GM12878 (cell line): Measurements from ENCODE around the gene RASGRF1. TPM values are rescaled to one million over a fixed set of nuclear protein-coding genes. Genes with fewer than 3 reads are reported as not detected.

ENCODE experiments used
- BRCA1 ChIP-seq: IDR thresholded peaks from 2 replicates; pipeline ENCODE4 v1.6.1; 2011; ENCODE audit warnings: low read depth, low read length, improper control_type of control experiment
- KLF5 ChIP-seq: fragments of 450-650 bp; IDR thresholded peaks from 2 replicates; pipeline ENCODE4 v1.6.1; 2014; ENCODE audit warnings: mild to moderate bottlenecking; ENCODE audit not compliant: partially characterized antibody
- MEF2A ChIP-seq: IDR thresholded peaks from 2 replicates; pipeline ENCODE4 v1.6.1; 2011; ENCODE audit warnings: low read depth, mild to moderate bottlenecking, low read length, moderate library complexity; ENCODE audit not compliant: insufficient read depth
- MYB ChIP-seq: fragments of 150-350 bp; IDR thresholded peaks from 2 replicates; pipeline ENCODE4 v1.6.1; 2014; ENCODE audit warnings: mild to moderate bottlenecking, low read depth, low read length, borderline replicate concordance
- NFIC ChIP-seq: IDR thresholded peaks from 2 replicates; pipeline ENCODE4 v1.6.1; 2012; ENCODE audit warnings: low read depth, mild to moderate bottlenecking, inconsistent platforms, low read length, moderate library complexity
- NRF1 ChIP-seq: conservative IDR thresholded peaks from 2 replicates; pipeline ENCODE4 v1.6.1; 2011; ENCODE audit warnings: mild to moderate bottlenecking, low read depth, low read length, improper control_type of control experiment
- PML ChIP-seq: IDR thresholded peaks from 2 replicates; pipeline ENCODE4 v1.6.1; 2012; ENCODE audit warnings: low read length, inconsistent platforms
- RAD21 ChIP-seq: IDR thresholded peaks from 2 replicates; pipeline ENCODE4 v1.6.1; 2011; ENCODE audit warnings: mild to moderate bottlenecking, low read depth, low read length, moderate library complexity; ENCODE audit not compliant: insufficient read depth
- SMC3 ChIP-seq: IDR thresholded peaks from 2 replicates; pipeline ENCODE4 v1.6.1; 2011; ENCODE audit warnings: low read length, improper control_type of control experiment, borderline replicate concordance
- polyA plus RNA-seq, 11 experiments: library from polyadenylated mRNA; depleted of rRNA in 4 of 11; unstranded in 6 of 11; stranded (reverse) in 5 of 11; fragments of >200 nt; fragmentation: Nextera tagmentation in 4 of 11; fragmentation: Illumina TruSeq in 1 of 11; extraction: Ambion mirVana in 4 of 11; extraction: Trizol in 1 of 11; gene quantifications; 1 replicate in 1 of 11; 2 replicates in 10 of 11; pipeline versions ENCODE4 v1.2.1 to v1.2.3, GENCODE V29; 2011 to 2016; ENCODE audit warnings: inconsistent platforms in 2 of 11, missing spikeins in 2 of 11, low read depth in 1 of 11
- total RNA-seq, 4 experiments: library from RNA; depleted of rRNA in 3 of 4; stranded (reverse); fragments of >200 nt in 3 of 4; fragmentation: Illumina TruSeq in 1 of 4; extraction: Trizol in 1 of 4; gene quantifications; 2 replicates each; pipeline versions ENCODE4 v1.2.1 to v1.2.3, GENCODE V29; 2013 to 2021
- TF ChIP-seq, protein P1 (sequence below): fragments of 450-650 bp; IDR thresholded peaks from 2 replicates; pipeline ENCODE4 v1.6.1; 2016; ENCODE audit warnings: mild to moderate bottlenecking, moderate library complexity, borderline replicate concordance
- TF ChIP-seq, protein P2 (sequence below): fragments of 450-650 bp; conservative IDR thresholded peaks from 2 replicates; pipeline ENCODE4 v1.6.1; 2017; ENCODE audit warnings: mild to moderate bottlenecking, moderate library complexity
- TF ChIP-seq, protein P3 (sequence below): IDR thresholded peaks from 2 replicates; pipeline ENCODE4 v1.6.1; 2011; ENCODE audit warnings: borderline replicate concordance, low read depth, mild to moderate bottlenecking, moderate library complexity, low read length; ENCODE audit not compliant: insufficient read depth, poor library complexity, severe bottlenecking

RASGRF1 gene
- total and polyA plus RNA-seq, 10 of the 15 experiments (the other 5 are each of a cell fraction or from before 2014, with no cell fraction given): 0.20 to 1.9 (median 0.86) TPM

DNA sequence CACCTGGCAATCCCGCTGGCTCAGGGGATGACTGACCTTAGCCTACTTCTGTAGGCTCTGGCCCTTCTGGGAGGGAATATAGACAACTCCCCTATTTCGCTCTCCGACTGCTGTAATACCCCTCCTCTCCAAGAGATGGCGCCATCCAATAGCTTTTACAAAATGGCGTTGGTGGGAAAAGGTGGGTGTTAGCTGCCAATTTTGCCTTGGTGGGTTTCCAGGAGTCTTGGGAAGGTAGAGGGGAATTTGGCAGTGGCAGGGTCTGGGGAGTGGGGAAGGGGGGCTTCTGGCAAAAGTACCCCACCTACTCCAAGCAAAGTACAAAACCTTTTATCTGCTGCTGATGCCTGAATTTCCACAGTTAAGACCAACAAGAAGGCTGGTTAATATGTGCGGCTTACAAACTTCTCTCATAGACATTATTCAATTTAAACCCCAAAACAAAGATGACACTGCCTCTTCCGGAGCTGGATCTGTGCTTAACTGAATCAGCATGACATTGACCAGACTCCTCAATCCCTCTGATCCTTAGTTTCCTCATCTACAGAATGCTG lies 62.1 kb downstream of the RASGRF1 start (continued):
- TF ChIP-seq, protein P1, sequence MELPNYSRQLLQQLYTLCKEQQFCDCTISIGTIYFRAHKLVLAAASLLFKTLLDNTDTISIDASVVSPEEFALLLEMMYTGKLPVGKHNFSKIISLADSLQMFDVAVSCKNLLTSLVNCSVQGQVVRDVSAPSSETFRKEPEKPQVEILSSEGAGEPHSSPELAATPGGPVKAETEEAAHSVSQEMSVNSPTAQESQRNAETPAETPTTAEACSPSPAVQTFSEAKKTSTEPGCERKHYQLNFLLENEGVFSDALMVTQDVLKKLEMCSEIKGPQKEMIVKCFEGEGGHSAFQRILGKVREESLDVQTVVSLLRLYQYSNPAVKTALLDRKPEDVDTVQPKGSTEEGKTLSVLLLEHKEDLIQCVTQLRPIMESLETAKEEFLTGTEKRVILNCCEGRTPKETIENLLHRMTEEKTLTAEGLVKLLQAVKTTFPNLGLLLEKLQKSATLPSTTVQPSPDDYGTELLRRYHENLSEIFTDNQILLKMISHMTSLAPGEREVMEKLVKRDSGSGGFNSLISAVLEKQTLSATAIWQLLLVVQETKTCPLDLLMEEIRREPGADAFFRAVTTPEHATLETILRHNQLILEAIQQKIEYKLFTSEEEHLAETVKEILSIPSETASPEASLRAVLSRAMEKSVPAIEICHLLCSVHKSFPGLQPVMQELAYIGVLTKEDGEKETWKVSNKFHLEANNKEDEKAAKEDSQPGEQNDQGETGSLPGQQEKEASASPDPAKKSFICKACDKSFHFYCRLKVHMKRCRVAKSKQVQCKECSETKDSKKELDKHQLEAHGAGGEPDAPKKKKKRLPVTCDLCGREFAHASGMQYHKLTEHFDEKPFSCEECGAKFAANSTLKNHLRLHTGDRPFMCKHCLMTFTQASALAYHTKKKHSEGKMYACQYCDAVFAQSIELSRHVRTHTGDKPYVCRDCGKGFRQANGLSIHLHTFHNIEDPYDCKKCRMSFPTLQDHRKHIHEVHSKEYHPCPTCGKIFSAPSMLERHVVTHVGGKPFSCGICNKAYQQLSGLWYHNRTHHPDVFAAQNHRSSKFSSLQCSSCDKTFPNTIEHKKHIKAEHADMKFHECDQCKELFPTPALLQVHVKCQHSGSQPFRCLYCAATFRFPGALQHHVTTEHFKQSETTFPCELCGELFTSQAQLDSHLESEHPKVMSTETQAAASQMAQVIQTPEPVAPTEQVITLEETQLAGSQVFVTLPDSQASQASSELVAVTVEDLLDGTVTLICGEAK: no peak
- no peak for TF ChIP-seq NRF1
- TF ChIP-seq, protein P2, sequence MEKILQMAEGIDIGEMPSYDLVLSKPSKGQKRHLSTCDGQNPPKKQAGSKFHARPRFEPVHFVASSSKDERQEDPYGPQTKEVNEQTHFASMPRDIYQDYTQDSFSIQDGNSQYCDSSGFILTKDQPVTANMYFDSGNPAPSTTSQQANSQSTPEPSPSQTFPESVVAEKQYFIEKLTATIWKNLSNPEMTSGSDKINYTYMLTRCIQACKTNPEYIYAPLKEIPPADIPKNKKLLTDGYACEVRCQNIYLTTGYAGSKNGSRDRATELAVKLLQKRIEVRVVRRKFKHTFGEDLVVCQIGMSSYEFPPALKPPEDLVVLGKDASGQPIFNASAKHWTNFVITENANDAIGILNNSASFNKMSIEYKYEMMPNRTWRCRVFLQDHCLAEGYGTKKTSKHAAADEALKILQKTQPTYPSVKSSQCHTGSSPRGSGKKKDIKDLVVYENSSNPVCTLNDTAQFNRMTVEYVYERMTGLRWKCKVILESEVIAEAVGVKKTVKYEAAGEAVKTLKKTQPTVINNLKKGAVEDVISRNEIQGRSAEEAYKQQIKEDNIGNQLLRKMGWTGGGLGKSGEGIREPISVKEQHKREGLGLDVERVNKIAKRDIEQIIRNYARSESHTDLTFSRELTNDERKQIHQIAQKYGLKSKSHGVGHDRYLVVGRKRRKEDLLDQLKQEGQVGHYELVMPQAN: no peak
- no peak for TF ChIP-seq MYB
- no peak for TF ChIP-seq NFIC
- TF ChIP-seq PML: no peak
- peak; percentile 83 for TF ChIP-seq SMC3
- no peak for TF ChIP-seq BRCA1
- peak; percentile 95 for TF ChIP-seq RAD21
- TF ChIP-seq MEF2A: no peak
- TF ChIP-seq, protein P3, sequence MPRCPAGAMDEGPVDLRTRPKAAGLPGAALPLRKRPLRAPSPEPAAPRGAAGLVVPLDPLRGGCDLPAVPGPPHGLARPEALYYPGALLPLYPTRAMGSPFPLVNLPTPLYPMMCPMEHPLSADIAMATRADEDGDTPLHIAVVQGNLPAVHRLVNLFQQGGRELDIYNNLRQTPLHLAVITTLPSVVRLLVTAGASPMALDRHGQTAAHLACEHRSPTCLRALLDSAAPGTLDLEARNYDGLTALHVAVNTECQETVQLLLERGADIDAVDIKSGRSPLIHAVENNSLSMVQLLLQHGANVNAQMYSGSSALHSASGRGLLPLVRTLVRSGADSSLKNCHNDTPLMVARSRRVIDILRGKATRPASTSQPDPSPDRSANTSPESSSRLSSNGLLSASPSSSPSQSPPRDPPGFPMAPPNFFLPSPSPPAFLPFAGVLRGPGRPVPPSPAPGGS: no peak
- TF ChIP-seq KLF5: no peak
